Heart right ventricle (tissue), 16 donors: ENCODE data around the gene SNUPN. TPM values are rescaled to one million over a fixed set of nuclear protein-coding genes. Genes with fewer than 3 reads are reported as not detected.
"Not testable (repeated sequence)": the region's sequence is repeated elsewhere in the genome, so short reads cannot be mapped to it uniquely, and the experiment has no call there.

Source experiments
- ATAC-seq, 8 donors: fragments of 200-7000 bp; cut with Tn5 transposase; one replicate each; pipeline ENCODE4 v1.9.1; 2020; ENCODE audit warnings: mild to moderate bottlenecking in 8 of 8, moderate library complexity in 8 of 8, moderate number of reproducible peaks in 1 of 8
- DNase-seq, 2 donors: peaks; one replicate each; pipeline ENCODE4 v3.0.0-alpha.2; 2020
- H3K27ac ChIP-seq, 10 donors: fragments of 200-600 bp; sonication (generic) in 2 of 10; one replicate each; pipeline versions ENCODE4 v1.5.0 to v1.8.0; 2020 to 2022; ENCODE audit warnings: mild to moderate bottlenecking in 3 of 10
- H3K27me3 ChIP-seq, 7 donors: fragments of 200-600 bp; one replicate each; pipeline ENCODE4 v1.8.0; 2021 to 2022; ENCODE audit warnings: mild to moderate bottlenecking in 2 of 7
- H3K36me3 ChIP-seq, 9 donors: fragments of 200-600 bp; sonication (generic) in 1 of 9; one replicate each; pipeline versions ENCODE4 v1.5.0 to v1.8.0; 2020 to 2022; ENCODE audit warnings: mild to moderate bottlenecking in 2 of 9
- H3K4me1 ChIP-seq, 9 donors: fragments of 200-600 bp; sonication (generic) in 1 of 9; one replicate each; pipeline versions ENCODE4 v1.5.0 to v1.8.0; 2020 to 2022; ENCODE audit warnings: mild to moderate bottlenecking in 4 of 9
- H3K4me3 ChIP-seq, 10 donors: fragments of 200-600 bp; sonication (generic) in 2 of 10; one replicate each; pipeline versions ENCODE4 v1.5.0 to v1.8.0; 2020 to 2022; ENCODE audit warnings: mild to moderate bottlenecking in 7 of 10, moderate library complexity in 2 of 10
- H3K9me3 ChIP-seq, 11 donors: fragments of 200-600 bp in 10 of 11; sonication (generic) in 2 of 11; one replicate each; pipeline versions ENCODE4 v1.5.0 to v1.8.0; 2013 to 2022; ENCODE audit warnings: mild to moderate bottlenecking in 2 of 11, control low read depth in 1 of 11, moderate library complexity in 1 of 11
- CTCF ChIP-seq, 9 donors: fragments of 200-600 bp; sonication (generic) in 2 of 9; IDR thresholded peaks; one replicate each; pipeline versions ENCODE4 v1.5.0 to v1.8.0; 2021 to 2022; ENCODE audit warnings: antibody characterized with exemption in 9 of 9, mild to moderate bottlenecking in 5 of 9, moderate library complexity in 1 of 9
- WGBS, 2 donors: extraction: QIAGEN DNeasy Blood & Tissue Kit; methylation state at CpG; one replicate each; pipeline ENCODE4 v1.1.7; 2013; ENCODE audit warnings: inconsistent platforms in 1 of 2; 5-methylcytosine and 5-hydroxymethylcytosine counted together
- intact Hi-C, 10 donors: fragments of 100-400 bp; cut with DNase I; formaldehyde crosslinking; loops; one replicate each; pipeline versions ENCODE4 v1.11.1 to v1.14.2; 2022
- polyA plus RNA-seq, 2 donors: library from polyadenylated mRNA; stranded (reverse); fragments of 200-250 nt; gene quantifications; one replicate each; pipeline ENCODE4 v1.2.3, GENCODE V29; 2013
- total RNA-seq, 10 donors: library from RNA; stranded (reverse); fragmentation: NEBNext Ultra II Directional in 3 of 10; extraction: Animal tissue kit (Norgen Biotek cat#: 25700) in 3 of 10; gene quantifications; one replicate each; pipeline versions ENCODE4 v1.2.1 to v1.2.4, GENCODE V29; 2021 to 2023
- donor health status: Arrhythmogenic right ventricular cardiomyopathy.
- donor health status: ischemic (EF 13 %, LVEDD 7.1; RV severe dilation, severe dysfunction).
- donor health status: healthy with polysubstance abuse.
- donor health status: DM: no; HTN: yes; CAD: no.
- donor health status: DM: no; HTN: no; CAD: no.
- donor health status: ischemic (EF 25% LVEDD 6.9; RV normal size, moderate dysfunction).
- donor health status: ischemic (EF 25% LVEDD 5.7; RV mildly dilated, moderate dysfunction).
- donor health status: healthy.
- donor health status: DM: yes; HTN: yes; CAD: no.
- donor health status: Ischemic cardiomyopathy.
- donor health status: ischemic (EF 35%, LVEDD 5.7; RV mildly dilated, moderate dysfunction).
- donor health status: nonischemic (EF 11% LVEDD 7.7; RV severe dilation, severe dysfunction).
- donor health status: DM: yes; HTN: yes; CAD: no.
- donor health status: PGD.
- donor health status: ischemic (EF 29% LVEDD 5.4; RV normal size, mild dysfunction).
- donor health status: nonischemic (EF 23%, LVEDD 6.1; RV moderate dilation, normal function).

Gene SNUPN
- total and polyA plus RNA-seq, 12 donors: 12.9 to 18.2 (median 16.1) TPM

DNA sequence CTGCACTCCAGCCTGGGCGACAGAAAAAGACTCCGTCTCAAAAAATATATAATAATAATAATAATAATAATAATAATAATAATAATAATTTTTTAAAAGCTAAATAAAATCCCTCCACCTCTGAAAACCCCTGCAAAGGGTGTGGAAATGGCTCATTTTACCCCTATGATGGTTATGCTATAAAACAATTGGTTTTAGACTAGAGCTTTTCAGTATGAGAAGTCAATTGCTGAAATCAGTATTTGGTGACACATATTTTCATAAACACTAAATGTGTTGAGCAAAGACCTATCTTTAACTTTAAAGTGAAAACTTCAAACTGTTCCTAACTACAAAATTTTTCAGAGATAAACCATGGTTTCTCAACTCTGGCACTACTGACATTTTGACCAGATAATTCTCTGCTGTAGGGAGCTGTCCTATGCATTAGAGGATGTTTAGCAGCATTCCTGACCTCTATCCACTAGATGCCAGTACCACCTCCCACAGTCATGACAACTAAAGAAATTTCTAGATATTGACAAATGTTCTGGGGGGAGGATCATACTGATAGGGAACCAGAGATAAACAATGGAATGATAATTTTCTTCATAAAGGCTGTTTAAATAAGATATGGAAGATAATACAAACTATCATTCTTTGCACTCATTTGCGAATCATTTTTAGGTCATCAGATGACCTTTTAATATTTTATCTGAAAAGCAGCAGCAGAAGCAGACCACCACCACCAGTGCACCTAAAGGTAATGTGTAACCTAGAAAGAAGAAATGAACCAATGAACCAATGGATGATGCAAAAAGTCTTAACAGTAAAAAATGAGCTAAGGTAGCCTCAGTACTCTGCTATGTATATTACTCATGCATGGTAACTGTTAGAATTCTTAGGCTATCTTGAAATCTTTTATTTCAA, 60.2 kb downstream of the SNUPN start:
- intact Hi-C loops: loop anchor here in 1 of 10 donors (5.0 kb wide), 1 partner anchor 38 kb away; no protein-coding TSS in a partner anchor
- Histone ChIP-seq H3K4me1 (peaks cover 0 to 19% (median 6%) of the 10 kb centered on the region in 9 donors), H3K9me3 (no peaks in the 10 kb centered on the region), H3K27me3 (no peaks in the 10 kb centered on the region), H3K4me3 (no peak overlapping the region), H3K27ac (no peak overlapping the region), H3K36me3 (peaks cover 0 to 23% (median 0%) of the 10 kb centered on the region in 9 donors)
- WGBS, 2 donors: 95 to 99% methylated on average over 3 of the region's 3 CpGs
- ATAC-seq (no peak), DNase-seq (no peak)
- TF ChIP-seq CTCF (IDR thresholded peaks at IDR 0.05): no peak

DNA sequence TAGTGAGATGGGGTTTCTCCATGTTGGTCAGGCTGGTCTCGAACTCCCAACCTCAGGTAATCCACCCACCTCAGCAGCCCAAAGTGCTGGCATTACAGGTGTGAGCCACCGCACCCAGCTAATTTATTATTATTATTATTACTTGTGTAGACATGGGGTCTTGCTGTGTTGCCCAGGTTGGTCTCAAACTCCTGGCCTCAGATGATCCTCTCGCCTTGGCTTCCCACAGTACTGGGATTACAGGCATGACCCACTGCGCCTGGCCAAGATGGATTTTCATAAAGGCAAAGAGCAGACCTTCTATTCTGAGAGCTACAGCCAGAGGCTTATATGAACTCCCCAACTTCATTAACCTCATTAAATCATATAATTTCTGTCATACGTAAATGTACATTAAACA, 63.6 kb downstream of the SNUPN start:
- no peaks in the 10 kb centered on the region for H3K27me3 ChIP-seq
- H3K4me1 ChIP-seq: peaks cover 0 to 9% (median 0%) of the 10 kb centered on the region in 9 donors
- DNase-seq (no peak), ATAC-seq (no peak)
- H3K9me3 ChIP-seq: no peaks in the 10 kb centered on the region
- intact Hi-C loops: no loop called here
- no peak overlapping the region for H3K27ac ChIP-seq
- no peak overlapping the region for H3K4me3 ChIP-seq
- 98% methylated on average over 5 of the region's 5 CpGs for WGBS, 2 donors
- peaks cover 0 to 8% (median 0%) of the 10 kb centered on the region in 9 donors for H3K36me3 ChIP-seq
- no peak for TF ChIP-seq CTCF (IDR thresholded peaks at IDR 0.05)

DNA sequence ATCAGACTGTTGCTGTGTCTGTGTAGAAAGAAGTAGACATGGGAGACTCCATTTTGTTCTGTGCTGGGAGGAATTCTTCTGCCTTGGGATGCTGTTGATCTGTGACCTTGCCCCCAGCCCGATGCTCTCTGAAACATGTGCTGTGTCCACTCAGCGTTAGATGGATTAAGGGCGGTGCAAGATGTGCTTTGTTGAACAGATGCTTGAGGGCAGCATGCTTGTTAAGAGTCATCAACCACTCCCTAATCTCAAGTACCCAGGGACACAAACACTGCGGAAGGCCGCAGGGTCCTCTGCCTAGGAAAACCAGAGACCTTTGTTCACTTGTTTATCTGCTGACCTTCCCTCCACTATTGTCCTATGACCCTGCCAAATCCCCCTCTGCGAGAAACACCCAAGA, 66.2 kb downstream of the SNUPN start:
- H3K27ac ChIP-seq, H3K36me3 ChIP-seq, H3K27me3 ChIP-seq, H3K4me3 ChIP-seq, DNase-seq, H3K9me3 ChIP-seq, ATAC-seq, intact Hi-C loops: not testable (repeated sequence)
- 78 to 85% methylated on average over 5 of the region's 6 CpGs for WGBS, 2 donors
- H3K4me1 ChIP-seq: peaks cover 0 to 13% (median 6%) of the 10 kb centered on the region in 9 donors

DNA sequence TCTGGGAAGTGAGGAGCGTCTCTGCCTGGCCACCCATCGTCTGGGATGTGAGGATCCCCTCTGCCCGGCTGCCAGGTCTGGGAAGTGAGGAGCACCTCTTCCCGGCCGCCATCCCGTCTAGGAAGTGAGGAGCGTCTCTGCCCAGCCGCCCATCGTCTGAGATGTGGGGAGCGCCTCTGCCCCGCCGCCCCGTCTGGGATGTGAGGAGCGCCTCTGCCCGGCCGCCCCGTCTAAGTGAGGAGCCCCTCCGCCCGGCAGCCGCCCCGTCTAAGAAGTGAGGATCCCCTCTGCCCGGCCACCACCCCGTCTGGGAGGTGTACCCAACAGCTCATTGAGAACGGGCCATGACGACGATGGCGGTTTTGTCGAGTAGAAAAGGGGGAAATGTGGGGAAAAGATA, 66.6 kb downstream of the SNUPN start:
- H3K4me3 ChIP-seq, intact Hi-C loops, H3K27ac ChIP-seq, ATAC-seq, H3K36me3 ChIP-seq, DNase-seq, H3K27me3 ChIP-seq, H3K9me3 ChIP-seq: not testable (repeated sequence)
- H3K4me1 ChIP-seq: peaks cover 0 to 14% (median 6%) of the 10 kb centered on the region in 9 donors
- WGBS, 2 donors: 95 to 98% methylated on average over 18 to 27 of the region's 28 CpGs

GRCh38 chr15:75554717-75555116, 70.8 kb downstream of the SNUPN start:
- Histone ChIP-seq H3K4me3 (no peak overlapping the region), H3K9me3 (no peaks in the 10 kb centered on the region), H3K27me3 (no peaks in the 10 kb centered on the region), H3K36me3 (no peaks in the 10 kb centered on the region), H3K27ac (no peak overlapping the region), H3K4me1 (peaks cover 0 to 35% (median 21%) of the 10 kb centered on the region in 9 donors)
- no peak for TF ChIP-seq CTCF (IDR thresholded peaks at IDR 0.05)
- intact Hi-C loops: no loop called here
- no peak for DNase-seq
- peak in 1 of 8 donors; percentile 27 for ATAC-seq
